GM12878 (cell line): ENCODE data around the gene FBN2.

Source experiments
- CREB1 ChIP-seq: IDR thresholded peaks from 2 replicates; pipeline ENCODE4 v1.6.1; 2012; ENCODE audit warnings: low read depth, mild to moderate bottlenecking, inconsistent platforms
- PAX8 ChIP-seq: fragments of 450-650 bp; IDR thresholded peaks from 2 replicates; pipeline ENCODE4 v1.6.1; 2017; ENCODE audit warnings: mild to moderate bottlenecking, moderate library complexity
- ZBED1 ChIP-seq: IDR thresholded peaks from 2 replicates; pipeline ENCODE4 v1.6.1; 2016; ENCODE audit warnings: borderline replicate concordance

DNA sequence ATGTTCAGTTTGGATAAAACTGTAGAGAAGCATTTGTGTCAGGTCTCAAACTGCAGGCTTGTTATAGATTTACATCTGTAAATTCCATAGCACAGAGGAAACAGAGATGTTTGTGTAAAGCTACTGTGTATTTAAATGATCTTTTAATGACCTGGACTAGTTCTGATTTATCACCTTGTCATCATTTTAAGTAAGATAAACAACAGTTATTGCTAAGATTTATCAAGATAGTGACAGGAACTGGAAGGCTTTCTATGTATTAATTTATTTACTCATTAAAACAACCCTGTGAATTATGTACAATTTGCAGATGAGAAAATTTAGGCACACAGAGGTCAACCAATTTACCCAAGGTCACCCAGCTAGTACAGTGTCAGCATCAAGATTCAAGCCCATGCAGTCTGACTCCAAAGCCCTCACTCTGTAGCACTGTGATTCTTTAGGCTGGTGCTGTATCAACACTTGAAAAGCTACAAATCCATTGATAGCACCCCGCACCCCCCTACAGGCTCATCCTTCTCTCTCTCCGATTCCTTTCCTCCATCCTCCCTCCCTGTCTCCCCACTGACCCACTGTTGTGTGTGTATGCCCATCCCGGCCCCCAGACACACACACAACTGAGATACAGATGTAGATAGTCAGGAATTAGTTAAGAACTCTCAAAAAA lies 184.5 kb downstream of the FBN2 start:
- TF ChIP-seq PAX8 (no peak), ZBED1 (no peak), CREB1 (no peak)
